Measurements from ENCODE around the gene TRIM56. TPM values are rescaled to one million over a fixed set of nuclear protein-coding genes. Genes with fewer than 3 reads are reported as not detected.

Gene TRIM56
- total and polyA plus RNA-seq, 9 of the 15 experiments (the other 6 are each of a cell fraction or from before 2014, with no cell fraction given) = 2.0 to 29.7 (median 11.6) TPM

DNA sequence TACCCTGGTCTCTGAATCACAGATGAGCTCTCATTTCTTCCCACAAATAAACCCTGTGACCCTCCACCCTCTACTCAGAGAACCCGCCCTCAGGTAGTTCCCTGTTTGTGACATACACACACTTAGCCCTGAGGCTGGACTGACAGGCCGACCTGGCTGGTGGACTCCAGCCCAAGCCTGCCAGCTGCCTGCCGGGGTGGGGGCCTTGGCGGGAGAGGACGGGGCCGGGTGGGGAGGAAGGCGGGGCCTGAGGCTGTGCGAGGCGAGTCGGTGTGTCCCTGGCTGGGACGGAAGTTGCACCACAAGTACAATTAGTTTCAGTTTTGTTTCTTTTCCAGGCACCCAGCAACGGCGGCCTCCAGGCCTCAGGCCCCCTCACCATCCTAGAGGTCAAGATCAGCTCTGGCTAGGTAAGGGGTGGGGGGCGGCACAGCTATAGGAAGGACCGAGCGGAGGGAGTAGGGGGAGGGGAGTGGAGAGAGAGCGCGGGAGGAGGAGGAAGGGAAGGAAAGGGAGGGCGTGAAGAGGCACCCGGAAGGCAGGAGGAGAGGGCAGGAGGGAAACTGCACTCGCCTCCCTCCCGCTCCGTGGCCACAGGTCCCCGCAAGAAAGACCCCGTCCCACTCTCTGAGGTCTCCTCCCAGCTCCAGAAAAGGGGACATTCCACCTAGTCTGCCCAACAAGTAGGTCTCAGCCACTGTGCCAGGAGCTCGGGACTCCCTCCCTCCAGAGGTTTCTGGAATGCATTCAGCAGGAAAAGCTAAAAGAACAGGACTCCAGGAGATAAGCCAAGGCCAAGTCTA lies at the start of gene TRIM56 (continued):
- TF ChIP-seq, protein P1, sequence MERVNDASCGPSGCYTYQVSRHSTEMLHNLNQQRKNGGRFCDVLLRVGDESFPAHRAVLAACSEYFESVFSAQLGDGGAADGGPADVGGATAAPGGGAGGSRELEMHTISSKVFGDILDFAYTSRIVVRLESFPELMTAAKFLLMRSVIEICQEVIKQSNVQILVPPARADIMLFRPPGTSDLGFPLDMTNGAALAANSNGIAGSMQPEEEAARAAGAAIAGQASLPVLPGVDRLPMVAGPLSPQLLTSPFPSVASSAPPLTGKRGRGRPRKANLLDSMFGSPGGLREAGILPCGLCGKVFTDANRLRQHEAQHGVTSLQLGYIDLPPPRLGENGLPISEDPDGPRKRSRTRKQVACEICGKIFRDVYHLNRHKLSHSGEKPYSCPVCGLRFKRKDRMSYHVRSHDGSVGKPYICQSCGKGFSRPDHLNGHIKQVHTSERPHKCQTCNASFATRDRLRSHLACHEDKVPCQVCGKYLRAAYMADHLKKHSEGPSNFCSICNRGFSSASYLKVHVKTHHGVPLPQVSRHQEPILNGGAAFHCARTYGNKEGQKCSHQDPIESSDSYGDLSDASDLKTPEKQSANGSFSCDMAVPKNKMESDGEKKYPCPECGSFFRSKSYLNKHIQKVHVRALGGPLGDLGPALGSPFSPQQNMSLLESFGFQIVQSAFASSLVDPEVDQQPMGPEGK (CRISPR knock-in tag; IDR thresholded peaks at IDR 0.05; ENCODE audit: borderline replicate concordance) = no peak

DNA sequence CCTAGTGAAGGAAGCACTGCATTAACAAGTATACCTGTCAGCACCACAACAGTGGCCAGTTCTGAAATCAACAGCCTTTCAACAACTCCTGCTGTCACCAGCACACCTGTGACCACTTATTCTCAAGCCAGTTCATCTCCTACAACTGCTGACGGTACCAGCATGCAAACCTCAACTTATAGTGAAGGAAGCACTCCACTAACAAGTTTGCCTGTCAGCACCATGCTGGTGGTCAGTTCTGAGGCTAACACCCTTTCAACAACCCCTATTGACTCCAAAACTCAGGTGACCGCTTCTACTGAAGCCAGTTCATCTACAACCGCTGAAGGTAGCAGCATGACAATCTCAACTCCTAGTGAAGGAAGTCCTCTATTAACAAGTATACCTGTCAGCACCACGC lies 49.3 kb upstream of the TRIM56 start:
- TF ChIP-seq ZNF347 (CRISPR knock-in tag; IDR thresholded peaks at IDR 0.05; ENCODE audit: low read depth) (no peak), HMG20B (CRISPR knock-in tag; IDR thresholded peaks at IDR 0.05) (no peak)
- TF ChIP-seq, protein P2, sequence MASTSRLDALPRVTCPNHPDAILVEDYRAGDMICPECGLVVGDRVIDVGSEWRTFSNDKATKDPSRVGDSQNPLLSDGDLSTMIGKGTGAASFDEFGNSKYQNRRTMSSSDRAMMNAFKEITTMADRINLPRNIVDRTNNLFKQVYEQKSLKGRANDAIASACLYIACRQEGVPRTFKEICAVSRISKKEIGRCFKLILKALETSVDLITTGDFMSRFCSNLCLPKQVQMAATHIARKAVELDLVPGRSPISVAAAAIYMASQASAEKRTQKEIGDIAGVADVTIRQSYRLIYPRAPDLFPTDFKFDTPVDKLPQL (IDR thresholded peaks at IDR 0.05; ENCODE audit: extremely low read depth, insufficient read length) = no peak
- TF ChIP-seq, protein P3, sequence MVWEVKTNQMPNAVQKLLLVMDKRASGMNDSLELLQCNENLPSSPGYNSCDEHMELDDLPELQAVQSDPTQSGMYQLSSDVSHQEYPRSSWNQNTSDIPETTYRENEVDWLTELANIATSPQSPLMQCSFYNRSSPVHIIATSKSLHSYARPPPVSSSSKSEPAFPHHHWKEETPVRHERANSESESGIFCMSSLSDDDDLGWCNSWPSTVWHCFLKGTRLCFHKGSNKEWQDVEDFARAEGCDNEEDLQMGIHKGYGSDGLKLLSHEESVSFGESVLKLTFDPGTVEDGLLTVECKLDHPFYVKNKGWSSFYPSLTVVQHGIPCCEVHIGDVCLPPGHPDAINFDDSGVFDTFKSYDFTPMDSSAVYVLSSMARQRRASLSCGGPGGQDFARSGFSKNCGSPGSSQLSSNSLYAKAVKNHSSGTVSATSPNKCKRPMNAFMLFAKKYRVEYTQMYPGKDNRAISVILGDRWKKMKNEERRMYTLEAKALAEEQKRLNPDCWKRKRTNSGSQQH (CRISPR knock-in tag; IDR thresholded peaks at IDR 0.05) = no peak
- ChIA-PET POLR2A (no interaction called here), CTCF (ENCODE audit: low intra/inter-chr PET ratio) (no interaction called here)
- DNase-seq (ENCODE audit: extremely low read depth in 1 of 4, low spot score in 3 of 4) (no peak), ATAC-seq (no peak), FAIRE-seq (no peak)
- Histone ChIP-seq H3K27ac (ENCODE audit: extremely low read depth, low read depth, low read length) (no peak overlapping the region), H3K4me1 (replicated peaks in 1 of 2; ENCODE audit: control insufficient read depth in 2 of 2, insufficient read depth in 2 of 2, low read length in 2 of 2) (no peaks in the 10 kb centered on the region), H3K9me3 (replicated peaks; ENCODE audit: control insufficient read depth, insufficient read depth, low read depth, low read length) (no peaks in the 10 kb centered on the region; the same call in 1 of the 2 replicates), H2AFZ (ENCODE audit: low read depth, low read length) (no peak overlapping the region), H3K9me1 (ENCODE audit: control insufficient read depth, insufficient read depth, low read length) (no peaks in the 10 kb centered on the region), H3K27me3 (ENCODE audit: control insufficient read depth in 2 of 2, insufficient read depth in 2 of 2, low read length in 2 of 2) (peaks cover 4 to 20% of the 10 kb centered on the region in 2 experiments; a peak in 3 of 5 replicates), H3K79me2 (ENCODE audit: control insufficient read depth, insufficient read depth, low read length) (no peaks in the 10 kb centered on the region), H4K20me1 (replicated peaks; ENCODE audit: control insufficient read depth, insufficient read depth, low read length) (no peaks in the 10 kb centered on the region), H3K4me3 (no peak overlapping the region), H3K36me3 (ENCODE audit: control insufficient read depth, insufficient read depth, low read length) (no peaks in the 10 kb centered on the region), H3K4me2 (ENCODE audit: insufficient read depth, low read length) (no peak overlapping the region), H3K9ac (ENCODE audit: insufficient read depth in 1 of 2, low read depth in 2 of 2, low read length in 2 of 2) (no peak overlapping the region)
- no TSS peak for BruUV-seq (replicated peaks)
- WGBS (ENCODE audit: insufficient coverage, low coverage, missing lambda C conversion rate) = 0% methylated on average over 4 of the region's 4 CpGs
- intact Hi-C loops (cut with micrococcal nuclease) = no loop called here
- in situ Hi-C loops (cut with MboI) = no loop called here

Data from K562 (cell line).